SK-N-SH treated with all-trans-retinoic acid at 6 μM for 48 hours (cell line): Measurements from ENCODE around the gene SLC25A20.
A peak's percentile ranks its signal among the peaks of the same experiment; 100 is the strongest.

Source experiments
- ATAC-seq: fragments of 200-7000 bp; cut with Tn5 transposase; 3 replicates; pipeline ENCODE4 v1.9.1; 2020; ENCODE audit warnings: mild to moderate bottlenecking, moderate library complexity
- BACH2 ChIP-seq: fragments of 250-450 bp; sonication (Bioruptor Pico); IDR thresholded peaks from 2 replicates; pipeline ENCODE4 v1.9.0; 2021; ENCODE audit warnings: mild to moderate bottlenecking, borderline replicate concordance
- CSDC2 ChIP-seq: fragments of 250-450 bp; sonication (Bioruptor Pico); IDR thresholded peaks from 2 replicates; pipeline ENCODE4 v1.5.0; 2020; ENCODE audit warnings: mild to moderate bottlenecking, moderate library complexity
- ESRRG ChIP-seq: fragments of 250-450 bp; sonication (Bioruptor Pico); IDR thresholded peaks from 2 replicates; pipeline ENCODE4 v1.6.1; 2021; ENCODE audit warnings: mild to moderate bottlenecking
- GLIS3 ChIP-seq: fragments of 250-450 bp; sonication (Bioruptor Pico); IDR thresholded peaks from 2 replicates; pipeline ENCODE4 v1.5.0; 2020; ENCODE audit warnings: mild to moderate bottlenecking, moderate library complexity
- ISL1 ChIP-seq: fragments of 250-450 bp; sonication (Bioruptor Pico); IDR thresholded peaks from 2 replicates; pipeline ENCODE4 v2.1.2; 2022; ENCODE audit warnings: mild to moderate bottlenecking, moderate library complexity
- OSR1 ChIP-seq: fragments of 250-450 bp; sonication (Bioruptor Pico); IDR thresholded peaks from 2 replicates; pipeline ENCODE4 v1.8.0; 2022; ENCODE audit warnings: moderate library complexity, mild to moderate bottlenecking, inconsistent platforms
- RARB ChIP-seq: fragments of 250-450 bp; sonication (Bioruptor Pico); IDR thresholded peaks from 2 replicates; pipeline ENCODE4 v1.8.0; 2021; ENCODE audit warnings: mild to moderate bottlenecking, moderate library complexity
- TCF4 ChIP-seq: fragments of 250-450 bp; sonication (Bioruptor Pico); IDR thresholded peaks from 2 replicates; pipeline ENCODE4 v1.8.0; 2021; ENCODE audit warnings: mild to moderate bottlenecking, moderate library complexity, borderline replicate concordance
- TOX ChIP-seq: fragments of 250-450 bp; sonication (Bioruptor Pico); IDR thresholded peaks from 2 replicates; pipeline ENCODE4 v1.8.0; 2021; ENCODE audit warnings: mild to moderate bottlenecking, moderate library complexity, borderline replicate concordance
- ZC3H10 ChIP-seq: fragments of 250-450 bp; sonication (Bioruptor Pico); IDR thresholded peaks from 2 replicates; pipeline ENCODE4 v1.5.1; 2021; ENCODE audit warnings: mild to moderate bottlenecking, moderate library complexity
- ZNF565 ChIP-seq: fragments of 450-650 bp; formaldehyde crosslinking; conservative IDR thresholded peaks from 2 replicates; pipeline ENCODE4 v1.5.0; 2020; ENCODE audit warnings: low read depth, mild to moderate bottlenecking, moderate library complexity
- ZNF70 ChIP-seq: fragments of 450-650 bp; formaldehyde crosslinking; IDR thresholded peaks from 2 replicates; pipeline ENCODE4 v1.5.0; 2020; ENCODE audit warnings: mild to moderate bottlenecking, moderate library complexity
- TF ChIP-seq, protein P1 (sequence below): fragments of 250-450 bp; sonication (Bioruptor Pico); IDR thresholded peaks from 2 replicates; pipeline ENCODE4 v1.8.0; 2020; ENCODE audit warnings: mild to moderate bottlenecking, moderate library complexity, borderline replicate concordance
- TF ChIP-seq, protein P2 (sequence below): fragments of 250-450 bp; sonication (Bioruptor Pico); IDR thresholded peaks from 2 replicates; pipeline ENCODE4 v1.8.0; 2021; ENCODE audit warnings: low read depth, mild to moderate bottlenecking, moderate library complexity, borderline replicate concordance
- TF ChIP-seq, protein P3 (sequence below): fragments of 250-450 bp; sonication (Bioruptor Pico); IDR thresholded peaks from 2 replicates; pipeline ENCODE4 v1.5.0; 2020; ENCODE audit warnings: mild to moderate bottlenecking, moderate library complexity
- TF ChIP-seq, protein P4 (sequence below): fragments of 250-450 bp; sonication (Bioruptor Pico); IDR thresholded peaks from 2 replicates; pipeline ENCODE4 v1.5.1; 2020; ENCODE audit warnings: low read depth, mild to moderate bottlenecking, moderate library complexity

SLC25A20 gene

DNA sequence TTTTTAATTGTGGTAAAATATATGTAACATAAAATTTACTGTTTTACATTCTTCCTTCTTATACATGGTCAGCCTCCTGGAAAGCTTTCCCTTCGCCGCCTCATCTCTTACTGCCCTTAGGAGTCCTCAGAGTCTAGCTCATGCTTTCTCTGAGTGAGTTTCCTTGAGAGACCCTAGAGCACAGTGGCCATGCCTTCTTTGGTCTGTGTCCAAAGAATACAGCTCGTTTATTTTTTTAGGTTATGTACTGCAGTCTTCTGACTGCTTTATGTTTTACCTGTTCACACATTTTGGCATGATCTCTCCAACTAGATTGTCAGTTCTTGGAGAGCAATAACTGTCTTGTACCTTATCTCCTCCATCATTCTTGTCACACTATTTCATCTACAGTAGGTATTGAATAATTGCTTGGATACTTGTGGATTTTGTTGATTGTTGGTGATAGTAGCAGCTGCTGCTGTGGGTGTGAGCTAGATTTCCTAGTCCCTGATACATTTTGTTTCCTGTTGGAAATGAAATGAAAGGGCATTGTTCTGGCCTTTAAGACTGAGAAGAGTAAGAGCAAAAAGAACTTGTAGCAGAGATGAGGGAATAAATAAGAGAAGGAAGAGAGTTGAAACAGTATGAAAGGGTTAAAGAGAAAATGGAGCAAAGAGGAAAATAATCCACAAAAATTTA is 30.8 kb upstream of the SLC25A20 start:
- TF ChIP-seq, protein P1, sequence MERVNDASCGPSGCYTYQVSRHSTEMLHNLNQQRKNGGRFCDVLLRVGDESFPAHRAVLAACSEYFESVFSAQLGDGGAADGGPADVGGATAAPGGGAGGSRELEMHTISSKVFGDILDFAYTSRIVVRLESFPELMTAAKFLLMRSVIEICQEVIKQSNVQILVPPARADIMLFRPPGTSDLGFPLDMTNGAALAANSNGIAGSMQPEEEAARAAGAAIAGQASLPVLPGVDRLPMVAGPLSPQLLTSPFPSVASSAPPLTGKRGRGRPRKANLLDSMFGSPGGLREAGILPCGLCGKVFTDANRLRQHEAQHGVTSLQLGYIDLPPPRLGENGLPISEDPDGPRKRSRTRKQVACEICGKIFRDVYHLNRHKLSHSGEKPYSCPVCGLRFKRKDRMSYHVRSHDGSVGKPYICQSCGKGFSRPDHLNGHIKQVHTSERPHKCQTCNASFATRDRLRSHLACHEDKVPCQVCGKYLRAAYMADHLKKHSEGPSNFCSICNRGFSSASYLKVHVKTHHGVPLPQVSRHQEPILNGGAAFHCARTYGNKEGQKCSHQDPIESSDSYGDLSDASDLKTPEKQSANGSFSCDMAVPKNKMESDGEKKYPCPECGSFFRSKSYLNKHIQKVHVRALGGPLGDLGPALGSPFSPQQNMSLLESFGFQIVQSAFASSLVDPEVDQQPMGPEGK (CRISPR knock-in tag), result no peak
- TF ChIP-seq, protein P2, sequence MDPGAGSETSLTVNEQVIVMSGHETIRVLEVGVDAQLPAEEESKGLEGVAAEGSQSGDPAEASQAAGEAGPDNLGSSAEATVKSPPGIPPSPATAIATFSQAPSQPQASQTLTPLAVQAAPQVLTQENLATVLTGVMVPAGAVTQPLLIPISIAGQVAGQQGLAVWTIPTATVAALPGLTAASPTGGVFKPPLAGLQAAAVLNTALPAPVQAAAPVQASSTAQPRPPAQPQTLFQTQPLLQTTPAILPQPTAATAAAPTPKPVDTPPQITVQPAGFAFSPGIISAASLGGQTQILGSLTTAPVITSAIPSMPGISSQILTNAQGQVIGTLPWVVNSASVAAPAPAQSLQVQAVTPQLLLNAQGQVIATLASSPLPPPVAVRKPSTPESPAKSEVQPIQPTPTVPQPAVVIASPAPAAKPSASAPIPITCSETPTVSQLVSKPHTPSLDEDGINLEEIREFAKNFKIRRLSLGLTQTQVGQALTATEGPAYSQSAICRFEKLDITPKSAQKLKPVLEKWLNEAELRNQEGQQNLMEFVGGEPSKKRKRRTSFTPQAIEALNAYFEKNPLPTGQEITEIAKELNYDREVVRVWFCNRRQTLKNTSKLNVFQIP (CRISPR knock-in tag), result no peak
- TF ChIP-seq, protein P3, sequence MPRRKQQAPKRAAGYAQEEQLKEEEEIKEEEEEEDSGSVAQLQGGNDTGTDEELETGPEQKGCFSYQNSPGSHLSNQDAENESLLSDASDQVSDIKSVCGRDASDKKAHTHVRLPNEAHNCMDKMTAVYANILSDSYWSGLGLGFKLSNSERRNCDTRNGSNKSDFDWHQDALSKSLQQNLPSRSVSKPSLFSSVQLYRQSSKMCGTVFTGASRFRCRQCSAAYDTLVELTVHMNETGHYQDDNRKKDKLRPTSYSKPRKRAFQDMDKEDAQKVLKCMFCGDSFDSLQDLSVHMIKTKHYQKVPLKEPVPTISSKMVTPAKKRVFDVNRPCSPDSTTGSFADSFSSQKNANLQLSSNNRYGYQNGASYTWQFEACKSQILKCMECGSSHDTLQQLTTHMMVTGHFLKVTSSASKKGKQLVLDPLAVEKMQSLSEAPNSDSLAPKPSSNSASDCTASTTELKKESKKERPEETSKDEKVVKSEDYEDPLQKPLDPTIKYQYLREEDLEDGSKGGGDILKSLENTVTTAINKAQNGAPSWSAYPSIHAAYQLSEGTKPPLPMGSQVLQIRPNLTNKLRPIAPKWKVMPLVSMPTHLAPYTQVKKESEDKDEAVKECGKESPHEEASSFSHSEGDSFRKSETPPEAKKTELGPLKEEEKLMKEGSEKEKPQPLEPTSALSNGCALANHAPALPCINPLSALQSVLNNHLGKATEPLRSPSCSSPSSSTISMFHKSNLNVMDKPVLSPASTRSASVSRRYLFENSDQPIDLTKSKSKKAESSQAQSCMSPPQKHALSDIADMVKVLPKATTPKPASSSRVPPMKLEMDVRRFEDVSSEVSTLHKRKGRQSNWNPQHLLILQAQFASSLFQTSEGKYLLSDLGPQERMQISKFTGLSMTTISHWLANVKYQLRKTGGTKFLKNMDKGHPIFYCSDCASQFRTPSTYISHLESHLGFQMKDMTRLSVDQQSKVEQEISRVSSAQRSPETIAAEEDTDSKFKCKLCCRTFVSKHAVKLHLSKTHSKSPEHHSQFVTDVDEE (CRISPR knock-in tag), result no peak
- TF ChIP-seq ZNF70 (CRISPR knock-in tag) (no peak), GLIS3 (no peak)
- no peak for ATAC-seq

DNA sequence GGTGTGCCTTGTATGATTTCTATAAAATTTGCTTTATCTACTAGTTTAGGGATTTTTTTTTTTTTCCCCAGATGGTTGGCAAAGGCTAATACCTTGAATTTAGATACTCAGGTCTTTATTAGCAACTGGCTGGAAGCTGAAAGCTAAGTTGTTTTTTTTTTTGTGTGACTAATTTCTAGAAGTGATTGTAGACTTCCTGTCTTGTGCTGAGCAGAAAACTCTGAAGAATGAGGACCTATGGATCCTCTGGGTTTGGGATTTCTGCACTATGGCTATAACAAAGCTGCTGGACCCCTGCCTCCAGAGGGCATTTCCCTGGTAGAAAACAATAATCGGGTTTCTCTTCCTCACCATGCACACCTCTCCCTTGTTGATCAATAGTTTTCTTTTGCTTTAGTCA is 30.0 kb upstream of the SLC25A20 start:
- no peak for TF ChIP-seq ZNF565 (CRISPR knock-in tag)
- TF ChIP-seq, all 23 proteins: peak for 0
- no peak for ATAC-seq

DNA sequence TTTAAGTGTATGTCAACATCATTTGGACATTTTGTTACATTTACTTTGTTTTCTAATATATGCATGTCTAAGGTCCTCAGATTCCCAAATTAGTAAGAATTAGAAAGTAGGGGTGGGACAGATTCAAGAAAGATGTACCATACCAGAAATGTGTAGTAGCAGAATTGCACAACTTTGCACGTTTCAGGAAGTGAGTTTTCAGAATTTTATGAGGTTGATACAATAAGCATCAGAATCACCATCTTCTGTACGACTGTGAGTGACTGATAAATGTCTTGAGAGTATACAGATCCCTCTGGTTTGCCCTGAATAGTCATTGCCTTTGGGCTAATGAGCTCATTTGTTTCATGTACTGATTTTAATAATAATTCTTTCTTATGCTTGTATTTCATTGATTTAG is 29.2 kb upstream of the SLC25A20 start:
- no peak for TF ChIP-seq CSDC2 (CRISPR knock-in tag)
- no peak for TF ChIP-seq RARB
- TF ChIP-seq TCF4, result no peak
- TF ChIP-seq, all 23 proteins: peak for 0
- ATAC-seq, result no peak

DNA sequence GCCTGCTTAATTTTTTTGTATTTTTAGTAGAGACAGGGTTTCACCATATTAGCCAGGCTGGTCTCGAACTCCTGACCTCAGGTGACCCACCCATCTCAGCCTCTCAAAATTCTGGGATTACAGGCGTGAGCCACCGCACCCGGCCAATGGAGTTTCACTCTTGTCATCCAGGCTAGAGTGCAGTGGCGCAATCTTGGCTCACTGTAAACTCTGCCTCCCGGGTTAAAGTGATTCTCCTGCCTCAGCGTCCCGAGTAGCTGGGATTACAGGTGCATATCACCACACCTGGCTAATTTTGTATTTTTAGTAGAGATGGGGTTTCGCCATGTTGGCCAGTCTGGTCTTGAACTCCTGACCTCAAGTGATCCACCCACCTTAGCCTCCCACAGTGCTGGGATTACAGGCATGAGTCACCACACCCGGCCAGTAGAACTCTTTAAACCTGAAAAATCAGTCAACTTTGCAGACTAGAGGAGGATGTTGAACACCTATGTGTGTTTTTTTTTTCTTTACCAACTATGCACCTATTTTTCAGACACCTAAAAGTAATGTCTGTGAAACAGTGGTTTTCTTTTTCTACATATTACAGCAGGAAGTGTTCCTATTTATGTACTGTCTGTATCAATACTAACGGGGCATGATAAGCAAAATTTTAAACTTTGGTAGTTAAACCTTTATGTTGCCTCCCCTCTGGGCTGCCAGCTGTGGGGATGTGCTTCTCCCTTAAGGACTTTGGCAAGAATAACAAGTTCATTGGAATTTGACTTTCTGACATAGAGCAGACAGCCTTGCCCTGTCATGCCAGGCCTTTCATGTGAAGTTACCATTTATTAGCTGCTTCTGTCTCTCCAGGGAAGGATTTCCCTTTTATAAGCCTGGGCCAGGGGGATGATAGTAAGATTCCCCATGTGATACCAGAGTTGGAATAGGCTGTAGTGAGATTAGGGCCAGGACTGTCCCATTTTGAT is 28.0 kb upstream of the SLC25A20 start:
- ATAC-seq, result peak; percentile 78
- TF ChIP-seq ISL1 (CRISPR knock-in tag), result peak; percentile 28; the same call in 1 of the 2 replicates
- no peak for TF ChIP-seq ZC3H10 (CRISPR knock-in tag)

DNA sequence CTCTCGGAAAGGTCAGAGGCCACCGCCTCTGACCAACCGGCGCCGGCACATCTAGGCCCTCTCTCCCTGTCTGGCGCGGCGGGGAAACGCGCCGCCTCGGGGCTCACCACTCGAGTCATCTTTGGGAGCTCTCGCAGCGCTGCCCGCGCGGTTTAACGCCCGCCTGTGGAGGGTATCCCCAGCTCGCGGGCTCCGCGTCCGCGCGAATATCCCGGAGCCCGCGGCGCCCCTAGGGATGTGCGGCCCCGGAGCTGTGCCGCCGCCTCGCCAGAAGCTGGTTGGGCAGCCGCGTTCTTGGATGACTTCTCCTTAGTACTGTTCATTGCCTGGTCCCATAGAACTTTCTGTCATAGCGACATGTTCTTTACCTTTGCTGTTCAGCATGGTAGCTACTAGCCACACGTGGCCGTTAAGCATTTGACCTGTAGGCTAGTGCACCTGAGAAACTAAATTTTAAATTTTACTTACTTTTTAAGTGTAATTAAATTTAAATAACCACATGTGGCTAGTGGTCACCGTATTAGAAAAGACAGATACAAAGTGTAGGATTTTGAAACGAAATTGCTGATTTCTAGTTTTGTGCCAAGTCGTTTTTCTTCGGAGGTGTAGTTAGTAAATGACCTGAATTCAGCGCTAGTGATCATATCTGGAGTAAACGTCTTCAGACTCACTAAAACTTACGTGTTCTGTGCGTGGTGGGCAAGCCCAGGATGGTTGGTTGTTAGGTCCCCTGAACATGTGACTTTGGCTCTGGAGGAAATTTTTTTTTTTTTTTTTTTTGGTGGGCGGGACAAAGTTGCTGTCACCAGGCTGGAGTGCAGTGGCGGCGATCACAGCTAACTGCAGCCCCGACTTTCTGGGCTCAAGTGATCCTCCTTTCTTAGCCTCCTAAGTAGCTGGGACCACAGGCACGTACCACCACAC is 20.8 kb upstream of the SLC25A20 start:
- ATAC-seq, result peak; percentile 49
- TF ChIP-seq TOX (CRISPR knock-in tag), result no peak
- no peak for TF ChIP-seq GLIS3
- no peak for TF ChIP-seq ISL1 (CRISPR knock-in tag)
- no peak for TF ChIP-seq ESRRG (CRISPR knock-in tag)
- TF ChIP-seq, protein P2 (CRISPR knock-in tag), result no peak
- TF ChIP-seq, protein P3 (CRISPR knock-in tag), result no peak
- TF ChIP-seq ZNF70 (CRISPR knock-in tag), result no peak
- no peak for TF ChIP-seq OSR1
- TF ChIP-seq, protein P4, sequence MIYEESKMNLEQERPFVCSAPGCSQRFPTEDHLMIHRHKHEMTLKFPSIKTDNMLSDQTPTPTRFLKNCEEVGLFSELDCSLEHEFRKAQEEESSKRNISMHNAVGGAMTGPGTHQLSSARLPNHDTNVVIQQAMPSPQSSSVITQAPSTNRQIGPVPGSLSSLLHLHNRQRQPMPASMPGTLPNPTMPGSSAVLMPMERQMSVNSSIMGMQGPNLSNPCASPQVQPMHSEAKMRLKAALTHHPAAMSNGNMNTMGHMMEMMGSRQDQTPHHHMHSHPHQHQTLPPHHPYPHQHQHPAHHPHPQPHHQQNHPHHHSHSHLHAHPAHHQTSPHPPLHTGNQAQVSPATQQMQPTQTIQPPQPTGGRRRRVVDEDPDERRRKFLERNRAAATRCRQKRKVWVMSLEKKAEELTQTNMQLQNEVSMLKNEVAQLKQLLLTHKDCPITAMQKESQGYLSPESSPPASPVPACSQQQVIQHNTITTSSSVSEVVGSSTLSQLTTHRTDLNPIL (CRISPR knock-in tag), result no peak
- TF ChIP-seq BACH2 (CRISPR knock-in tag), result no peak
